NCI-H2196 treated with DMSO at 0.1 percent for 48 hours (cell line): ENCODE results near the gene DLGAP4.

Experiments used
- DNase-seq: peaks from one replicate; lab custom pipeline; 2025; ENCODE audit not compliant: unreplicated experiment; lab: John Stamatoyannopoulos, UW

DLGAP4 gene

DNA sequence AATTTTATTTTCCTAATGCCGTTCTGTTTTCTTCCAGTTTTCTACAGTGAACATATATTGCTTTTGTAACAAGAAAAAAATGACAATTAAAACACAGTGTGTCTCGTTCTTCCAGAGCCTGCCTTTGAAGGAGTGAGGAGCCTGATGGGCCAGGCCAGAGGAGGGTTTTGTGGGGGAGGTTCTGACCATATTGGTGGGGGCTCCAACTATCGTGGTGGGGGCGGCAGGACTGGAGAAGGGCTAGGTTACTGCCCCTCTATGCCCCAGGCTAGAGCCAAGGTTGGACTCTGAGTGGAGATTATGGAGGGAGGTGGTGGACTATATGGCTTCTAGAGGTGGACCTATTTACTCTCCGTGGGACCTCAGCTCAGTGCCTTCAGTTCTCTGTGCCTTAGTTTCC is 24.0 kb downstream of the DLGAP4 start:
- DNase-seq: no peak

DNA sequence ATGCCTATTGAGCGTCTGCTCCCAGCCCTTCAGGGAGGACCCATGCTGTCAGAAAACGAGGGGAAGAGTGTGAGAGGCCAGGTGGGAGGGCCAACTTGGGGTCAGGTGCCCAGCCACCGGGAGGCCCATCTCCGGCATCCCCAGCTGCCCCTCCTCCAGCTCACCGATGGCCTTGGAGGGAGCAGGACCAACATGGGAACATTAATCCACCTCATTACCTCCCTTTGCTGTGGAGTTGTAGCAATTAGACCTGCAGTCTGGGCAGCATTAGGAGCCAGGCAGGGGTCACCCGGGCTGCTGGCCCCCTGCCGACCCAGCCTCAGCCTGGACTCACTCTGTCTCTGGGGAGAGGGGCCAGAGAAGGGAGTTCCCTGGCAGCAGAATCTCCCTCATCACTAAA is 25.1 kb downstream of the DLGAP4 start:
- no peak for DNase-seq

DNA sequence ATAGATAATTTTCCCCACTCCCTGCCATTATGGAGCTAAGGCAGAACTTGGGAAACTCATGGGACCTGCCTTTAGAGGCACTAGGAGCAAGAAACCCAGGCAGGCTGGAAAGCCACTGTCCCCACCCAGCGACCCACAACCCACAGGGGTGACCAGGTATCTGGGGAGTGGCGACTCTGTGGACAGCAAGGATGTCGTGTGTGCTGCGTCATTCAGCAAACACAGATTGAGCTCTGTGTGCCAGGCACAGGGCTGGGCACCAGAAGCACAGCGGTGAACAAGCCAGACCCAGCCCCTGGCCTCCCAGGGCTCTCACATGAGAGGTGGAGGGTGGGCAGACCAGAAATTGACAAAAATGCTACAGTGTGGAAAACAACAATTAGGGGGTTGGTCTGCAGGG is 27.7 kb downstream of the DLGAP4 start:
- DNase-seq: no peak

DNA sequence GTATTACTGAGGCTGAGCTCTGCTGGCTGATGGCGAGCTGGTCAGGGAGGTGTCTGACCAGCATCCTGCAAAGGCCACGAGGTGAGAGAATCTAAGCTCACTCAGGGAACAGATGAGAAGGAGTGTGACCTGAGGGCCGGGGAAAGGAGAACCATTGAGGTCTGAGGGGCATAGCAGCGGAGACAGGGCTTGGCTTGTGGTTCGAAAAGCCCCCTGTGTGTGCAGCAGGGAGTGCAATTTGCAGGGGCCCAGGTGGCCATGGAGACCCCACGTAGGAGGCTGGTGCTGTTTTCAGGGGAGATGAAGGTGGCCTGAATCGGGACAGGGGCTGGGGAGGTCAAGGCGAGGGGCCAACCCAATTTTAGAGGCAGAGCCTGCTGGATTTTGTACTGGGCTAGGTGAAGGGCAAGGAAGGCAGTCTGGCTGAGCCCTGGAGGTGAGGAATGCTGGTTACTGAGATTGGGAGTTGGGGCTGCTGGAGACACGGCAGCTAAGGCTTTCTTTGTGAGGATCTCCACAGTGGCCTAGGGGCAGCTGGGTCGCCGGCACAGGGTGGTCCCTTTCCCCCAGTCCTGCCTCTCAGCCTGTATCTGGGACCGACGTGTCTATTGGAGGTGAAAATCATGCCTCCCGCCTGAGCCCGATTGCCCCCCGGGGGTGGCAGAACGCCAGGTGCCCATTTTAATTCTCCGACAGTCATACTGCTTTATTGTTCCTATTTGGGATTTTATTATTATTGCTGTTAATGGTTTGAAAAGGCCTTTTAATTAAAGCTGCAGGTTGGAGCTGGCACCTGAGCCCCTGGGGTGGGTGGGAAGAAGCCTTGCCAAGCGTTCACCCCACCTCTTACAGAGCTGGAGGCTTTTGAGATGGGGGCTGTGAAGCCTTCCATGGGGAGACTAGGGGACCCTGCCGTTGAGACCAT is 28.4 kb downstream of the DLGAP4 start:
- DNase-seq: no peak

DNA sequence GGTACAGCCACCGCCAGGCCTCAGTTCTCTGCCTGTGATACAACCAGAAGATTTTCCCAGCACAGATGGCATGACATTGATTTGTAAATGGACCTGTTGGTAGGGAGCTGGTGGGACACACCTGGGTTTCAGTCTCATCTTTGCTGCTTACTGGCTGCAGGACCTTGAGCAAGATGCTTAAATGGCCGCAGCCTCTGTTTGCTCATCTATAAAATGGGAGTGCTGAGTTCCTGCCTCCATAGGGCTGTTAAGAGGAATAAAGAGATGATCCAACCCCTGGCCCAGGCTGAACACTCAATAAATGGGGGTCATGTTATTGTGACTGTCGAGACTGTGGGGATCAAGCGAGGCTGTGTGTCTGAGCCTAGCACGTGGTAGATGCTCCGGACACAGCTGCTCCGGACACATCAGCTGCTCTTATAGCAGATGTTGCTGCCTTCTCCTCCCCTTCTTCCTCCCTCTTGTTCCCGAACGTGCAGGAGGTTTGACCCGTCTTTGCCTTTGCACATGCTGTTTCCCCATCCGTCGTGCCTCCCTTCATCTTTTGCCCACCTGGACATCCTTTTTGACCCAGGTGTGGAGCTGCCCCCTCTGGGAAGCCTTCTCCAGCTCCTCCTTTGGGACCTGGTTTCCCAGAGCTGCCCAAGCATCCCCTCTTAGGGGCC is 29.2 kb downstream of the DLGAP4 start:
- DNase-seq: no peak

DNA sequence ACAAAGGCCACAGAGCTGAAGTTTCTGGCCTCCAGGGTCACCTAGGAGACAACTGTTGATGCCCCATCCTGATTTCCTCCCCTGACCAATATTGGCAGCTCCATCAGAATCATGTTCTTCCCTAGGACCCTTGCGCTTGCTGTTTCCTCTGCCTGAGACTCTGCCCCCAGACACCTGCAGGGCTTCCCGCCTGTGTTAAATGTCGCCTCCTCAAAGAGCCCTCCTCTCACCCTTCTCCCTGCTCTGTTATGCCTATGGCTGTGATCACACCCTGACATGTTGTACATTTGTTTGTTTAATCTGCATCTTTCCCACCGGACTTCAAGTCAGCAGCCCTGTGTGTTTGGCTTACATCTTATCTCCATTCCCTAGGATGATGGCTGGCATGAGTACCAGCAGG is 30.1 kb downstream of the DLGAP4 start:
- no peak for DNase-seq

DNA sequence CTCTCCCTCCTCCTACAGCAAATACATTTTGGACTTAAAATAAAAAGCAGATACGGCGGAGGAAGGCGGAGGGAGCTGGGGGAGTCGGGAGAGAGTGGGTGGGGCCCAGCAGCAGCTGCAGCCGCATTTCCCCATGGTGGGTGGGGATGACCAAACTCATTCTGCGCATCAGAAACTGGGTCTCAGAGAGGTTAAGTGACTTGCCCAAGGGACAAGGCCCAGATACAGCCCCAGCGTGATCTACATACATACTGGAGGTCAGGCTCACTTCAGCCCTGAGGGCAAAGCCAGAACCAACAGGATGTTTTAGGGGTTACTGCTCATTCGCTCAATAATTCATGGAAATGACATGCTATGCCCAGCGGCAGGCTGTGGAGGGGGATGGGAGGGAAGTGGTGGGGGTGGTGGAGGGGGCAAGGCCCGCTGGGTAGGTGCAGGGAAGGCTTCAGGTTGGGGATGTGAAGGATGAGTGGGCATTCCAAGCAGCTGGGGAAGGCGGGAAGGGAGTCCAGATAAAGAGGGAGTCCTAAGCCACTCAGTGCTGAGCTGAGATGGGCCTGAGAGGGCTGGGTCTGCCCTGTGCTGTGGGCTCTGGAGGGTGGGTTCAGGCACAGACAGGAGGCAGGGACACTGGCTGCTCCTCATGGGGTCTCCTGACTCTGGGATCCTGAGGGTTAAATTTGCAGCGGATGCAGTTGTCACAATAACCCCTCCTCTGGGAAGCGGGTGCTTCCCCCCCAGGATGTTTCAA is 31.0 kb downstream of the DLGAP4 start:
- DNase-seq: no peak

DNA sequence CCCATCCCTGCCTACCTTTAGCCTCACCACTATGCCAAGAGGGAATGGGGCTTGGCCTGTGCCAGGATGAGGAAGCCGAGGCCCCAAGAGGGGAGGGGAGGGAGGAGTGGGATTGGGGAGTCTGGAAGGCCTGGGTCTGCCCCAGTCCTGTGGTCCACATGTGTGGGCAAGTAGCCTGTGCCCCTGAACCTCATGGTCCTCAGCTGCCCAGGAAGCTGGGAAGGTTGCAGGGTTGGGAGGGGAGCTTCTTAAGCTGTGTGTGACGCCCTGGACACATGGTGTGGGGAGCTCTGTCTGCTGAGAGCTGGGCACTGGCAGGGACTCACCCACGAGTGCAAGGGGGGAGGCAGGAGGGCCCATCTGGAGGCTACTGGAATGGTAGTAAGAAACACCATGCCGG is 31.7 kb downstream of the DLGAP4 start:
- DNase-seq: no peak

DNA sequence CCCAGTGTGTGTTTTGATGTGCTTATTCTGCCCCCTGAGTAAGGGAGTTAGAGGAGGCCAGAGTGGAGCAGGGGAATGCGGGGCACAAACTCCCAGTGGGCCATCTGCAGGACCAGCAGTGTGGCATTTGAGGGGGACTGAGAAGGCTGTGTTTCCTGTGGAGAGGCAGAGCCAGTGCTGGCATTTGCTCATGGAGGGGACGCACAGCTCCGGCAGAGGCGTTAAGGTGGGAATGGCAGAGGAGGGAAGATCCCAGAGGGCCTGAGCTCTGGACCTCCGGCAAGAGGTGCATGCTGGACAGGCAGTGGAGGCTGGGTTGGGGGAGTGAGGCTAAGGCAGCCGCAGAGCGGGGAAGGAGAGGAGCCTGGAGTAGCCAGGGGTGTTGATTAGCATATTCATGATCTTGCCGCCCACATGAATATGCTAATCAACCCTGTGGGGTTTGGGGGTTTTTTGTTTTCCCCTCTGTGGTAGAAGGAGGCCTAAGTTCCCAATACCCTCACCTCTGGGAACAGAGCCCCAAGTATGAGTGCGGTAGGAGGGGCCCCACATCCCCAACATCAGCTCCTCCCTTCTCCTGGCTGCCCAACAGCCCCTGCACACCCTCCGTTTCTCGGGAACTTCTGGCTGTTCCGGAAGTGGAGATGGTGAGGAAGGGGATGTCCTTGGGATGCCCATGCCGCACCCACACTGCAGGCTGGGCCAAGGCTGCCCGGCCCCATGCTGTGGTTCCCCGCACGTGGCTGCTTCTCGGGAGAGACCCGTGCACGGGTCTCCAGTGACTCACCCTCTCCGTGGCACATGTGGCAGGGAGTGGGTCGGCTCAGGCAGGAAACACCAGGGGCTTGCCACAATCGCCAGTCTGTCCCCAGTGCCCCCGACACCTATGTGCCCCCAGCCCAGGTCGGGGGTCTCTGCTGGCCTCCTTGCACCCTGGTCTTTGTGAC is 33.8 kb downstream of the DLGAP4 start:
- DNase-seq: no peak

DNA sequence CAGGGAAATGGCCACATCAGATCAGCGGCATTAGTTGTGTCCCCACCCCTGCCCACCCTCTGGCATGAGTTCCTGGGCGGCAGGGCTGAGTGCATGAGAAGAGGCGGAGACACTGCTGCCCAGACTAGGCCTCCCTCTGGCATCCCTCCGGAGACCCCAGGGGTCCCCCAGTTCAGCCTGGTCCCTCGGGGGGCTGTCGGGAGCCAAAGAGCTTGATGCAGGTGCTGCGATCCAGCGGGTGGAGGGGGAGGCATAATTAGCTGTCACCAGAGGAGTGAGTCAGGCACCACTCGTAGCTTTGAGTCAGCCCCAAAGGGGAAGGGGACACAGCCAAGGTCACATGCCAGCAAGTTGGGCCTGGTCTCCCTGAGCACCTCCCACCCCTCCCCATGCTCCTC is 34.5 kb downstream of the DLGAP4 start:
- no peak for DNase-seq

DNA sequence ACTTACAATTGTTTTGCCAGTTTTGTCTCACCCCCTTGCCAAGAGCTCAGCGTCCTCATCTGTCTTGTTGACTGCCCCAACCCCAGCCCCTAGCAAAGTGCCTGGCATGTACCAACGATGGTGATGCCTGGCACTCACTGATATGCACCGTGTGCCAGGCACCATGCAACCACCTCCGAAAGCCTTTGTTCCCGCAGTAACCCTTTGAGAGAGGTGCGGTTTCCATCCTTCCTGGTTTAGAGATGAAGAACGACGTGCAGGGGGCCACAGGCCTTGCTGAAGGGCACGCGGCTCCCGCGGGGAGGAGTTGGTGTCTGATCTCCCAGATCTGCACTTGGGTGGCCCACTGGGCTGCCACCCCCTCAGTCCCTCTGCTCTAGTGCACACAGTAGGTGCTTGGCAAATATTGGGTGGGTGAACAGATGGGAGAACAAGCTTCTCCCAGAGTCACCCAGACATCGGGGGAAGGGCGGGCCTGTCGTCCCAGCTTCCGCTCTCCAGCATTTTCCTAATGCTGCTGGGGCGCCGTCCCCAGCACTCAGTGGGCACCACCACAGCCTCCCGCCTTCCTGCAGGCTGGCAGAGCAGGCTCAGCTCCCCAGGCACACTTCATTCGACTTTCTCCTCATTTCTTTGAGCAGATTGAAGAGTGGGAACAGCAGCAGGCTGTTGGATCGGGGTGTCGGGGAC is 35.3 kb downstream of the DLGAP4 start:
- no peak for DNase-seq

DNA sequence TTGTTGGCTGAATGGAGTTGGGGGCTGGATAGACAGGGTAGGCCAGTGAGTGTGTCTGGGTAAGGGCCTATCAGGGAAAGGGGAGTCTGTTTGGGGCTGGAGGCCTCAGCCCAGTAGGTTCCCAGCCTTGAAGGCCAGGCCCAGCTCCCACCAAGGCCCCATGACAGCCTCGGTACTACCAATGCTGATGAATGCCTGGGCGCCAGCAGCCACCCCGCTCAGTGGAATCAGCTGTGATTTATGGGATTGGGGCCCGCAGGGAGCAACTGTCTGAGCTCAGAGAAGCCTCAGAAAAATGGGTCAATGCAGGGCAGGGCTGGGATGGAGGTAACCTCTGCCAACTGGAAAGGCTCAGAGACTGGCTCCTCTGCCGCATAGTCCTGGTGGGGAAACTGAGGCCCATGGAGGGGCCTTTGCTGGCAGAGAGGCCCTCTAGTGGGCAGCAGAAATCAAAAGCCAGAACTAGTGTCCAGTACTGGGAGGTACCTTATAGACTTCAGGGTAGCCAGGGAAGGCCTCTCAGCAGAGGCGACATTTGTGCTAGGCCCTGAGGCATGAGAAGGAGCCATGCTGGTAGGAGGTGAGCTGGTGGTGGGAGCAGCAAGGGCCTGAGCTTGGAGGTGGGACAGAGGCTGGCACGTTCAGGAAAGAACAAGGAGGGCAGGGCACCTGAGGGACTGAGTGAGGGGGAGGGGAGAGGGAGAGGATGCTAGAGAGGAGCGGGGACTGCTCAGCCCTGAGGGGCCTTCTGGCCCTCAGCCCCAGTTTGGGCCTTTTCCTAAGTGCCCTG is 36.4 kb downstream of the DLGAP4 start:
- DNase-seq: no peak

DNA sequence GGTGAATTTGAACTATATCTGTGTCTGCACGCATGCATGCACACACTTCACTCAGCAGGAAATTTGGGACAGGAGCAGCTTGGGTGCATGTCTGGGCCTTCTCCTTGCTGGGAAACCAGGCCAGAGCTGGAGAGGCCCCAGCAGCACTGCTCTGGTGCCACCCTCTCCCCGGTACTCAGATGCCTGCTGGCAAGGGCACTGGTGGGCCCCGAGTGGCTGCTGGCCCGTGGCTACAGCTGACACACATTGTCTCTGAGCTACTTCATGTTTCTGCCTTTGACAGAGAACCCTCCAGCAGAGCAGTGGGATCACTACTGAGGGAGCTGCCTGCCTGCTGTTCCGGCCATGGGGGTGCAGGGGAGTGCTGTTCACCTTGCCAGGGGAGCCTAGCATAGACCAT is 37.5 kb downstream of the DLGAP4 start:
- DNase-seq: no peak

DNA sequence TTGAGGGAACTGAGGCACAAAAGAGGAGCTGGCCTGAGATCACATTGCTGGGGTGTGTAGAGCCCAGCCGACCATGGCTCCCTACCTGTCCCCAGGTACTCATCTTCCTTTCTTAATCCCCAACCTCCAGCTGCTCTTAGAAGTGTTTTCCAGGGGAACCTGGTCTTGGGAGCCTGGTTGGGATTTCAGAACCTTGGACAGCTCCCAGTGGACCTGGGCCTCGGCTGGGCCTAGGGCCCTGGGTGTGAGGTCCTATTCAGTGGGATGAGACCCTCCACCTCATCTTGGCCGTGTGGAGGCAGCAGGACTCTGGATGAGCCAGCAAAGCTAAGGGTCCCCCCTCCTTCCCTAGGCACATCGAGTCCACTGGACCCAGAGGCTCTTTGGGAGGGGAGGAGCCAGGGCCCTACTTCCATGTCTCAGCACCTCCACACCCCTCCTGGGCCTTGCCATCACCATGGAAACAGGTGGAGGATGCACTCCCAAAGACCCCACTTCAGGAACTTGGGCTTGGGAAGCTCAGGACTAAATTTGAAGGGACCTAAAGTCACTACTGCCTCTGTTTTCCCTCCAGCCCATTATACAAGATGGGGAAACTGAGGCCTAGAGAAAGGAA is 38.5 kb downstream of the DLGAP4 start:
- DNase-seq: no peak

DNA sequence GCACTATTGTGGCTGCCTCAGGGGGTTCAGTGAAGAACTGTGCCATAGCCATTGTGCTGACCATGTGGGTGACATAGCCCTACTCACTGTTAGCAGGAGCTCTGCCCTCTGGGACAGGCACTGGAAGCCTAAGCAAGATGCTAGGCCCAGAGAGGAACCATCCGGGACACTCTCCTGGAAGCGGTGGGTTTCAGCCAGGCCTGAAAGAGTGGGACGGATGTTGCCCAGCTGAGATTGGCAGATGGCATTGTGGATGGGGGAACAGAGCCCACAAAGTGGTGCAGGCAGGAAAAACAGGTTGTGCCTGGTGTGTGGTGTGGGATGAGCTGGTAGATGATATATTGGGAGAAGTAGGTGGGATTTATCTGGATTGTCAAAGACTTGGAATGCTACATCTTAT is 40.1 kb downstream of the DLGAP4 start:
- no peak for DNase-seq

DNA sequence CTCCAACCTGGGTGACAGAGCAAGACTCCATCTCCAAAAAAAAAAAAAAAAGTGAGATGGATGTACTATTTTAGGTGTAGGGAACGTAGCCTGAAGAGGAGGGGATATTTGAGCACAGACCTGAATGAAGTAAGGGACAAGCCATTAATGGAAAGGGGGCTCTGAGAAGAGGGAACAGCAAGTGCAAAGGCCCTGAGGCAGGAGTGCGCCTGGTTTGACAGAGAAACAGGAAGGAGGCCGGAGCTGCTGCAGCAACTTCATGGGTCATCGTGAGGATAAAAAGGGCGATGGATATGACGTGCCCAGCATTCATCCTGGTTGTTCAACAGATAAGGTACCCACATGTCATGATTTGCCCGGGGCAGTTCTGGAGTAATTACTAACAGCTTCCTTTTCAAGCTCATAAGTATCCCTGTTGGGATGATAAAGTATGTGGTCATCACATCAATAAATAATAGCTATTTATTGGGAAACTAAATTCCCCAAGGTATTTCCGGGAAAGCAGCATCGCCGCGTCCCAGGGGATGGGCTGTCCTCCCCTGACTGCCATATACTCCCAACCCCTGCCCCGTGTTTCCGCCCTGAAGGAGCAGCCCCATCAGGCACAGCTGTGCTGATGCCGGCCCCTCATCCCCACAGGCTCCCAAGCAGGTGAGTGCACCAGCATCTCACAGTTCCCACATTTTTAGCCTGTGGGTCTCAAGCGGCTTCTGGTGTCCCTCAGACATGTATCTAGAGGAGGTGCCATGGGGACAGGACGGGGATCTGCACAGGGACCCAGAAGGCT is 43.4 kb downstream of the DLGAP4 start:
- DNase-seq: no peak

DNA sequence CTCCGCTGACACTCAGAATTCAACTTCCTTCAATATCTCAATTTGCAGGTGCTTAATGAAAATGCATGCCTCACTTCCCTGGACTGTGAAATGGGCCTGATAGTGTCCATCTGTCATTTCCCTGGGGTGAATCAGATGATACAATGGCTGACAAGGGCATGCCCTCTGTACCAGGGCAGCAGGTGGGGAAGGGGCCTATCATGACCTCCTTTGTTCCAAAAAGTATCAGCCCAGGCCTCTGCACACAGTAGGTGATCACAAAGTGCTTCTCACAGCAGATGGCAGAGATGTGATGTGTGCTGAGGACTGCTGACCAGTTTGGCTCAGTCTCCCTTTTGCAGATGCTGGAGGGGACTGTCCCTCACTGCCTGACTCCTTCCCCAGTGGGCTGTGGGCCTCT is 44.3 kb downstream of the DLGAP4 start:
- no peak for DNase-seq

DNA sequence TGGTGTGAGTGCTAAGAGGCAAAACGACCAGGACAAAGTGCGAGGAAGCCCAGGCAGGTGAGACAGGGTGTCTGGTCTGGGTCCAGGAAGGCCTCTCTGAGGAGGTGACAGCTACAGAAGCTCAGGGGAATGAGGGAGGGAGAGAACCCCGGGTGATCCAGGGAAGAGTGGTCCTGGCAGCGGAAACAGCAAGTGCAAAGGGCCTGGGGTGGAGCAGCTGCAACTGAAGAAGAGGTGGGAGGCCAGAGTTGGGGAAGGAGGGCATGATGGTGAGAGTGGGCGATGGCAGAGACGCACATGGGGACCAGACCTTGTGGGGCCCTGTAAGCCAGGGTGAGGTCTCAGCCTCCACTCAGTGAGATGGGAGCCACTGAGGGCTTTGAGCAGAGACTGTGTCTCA is 45.8 kb downstream of the DLGAP4 start:
- DNase-seq: no peak
